HL-60/S4 treated with phorbol 12-myristate 13-acetate at 8.2 ng/mL for 4 days and 3 days (cell line): ENCODE measurements around the gene NBAS.
"Not testable (repeated sequence)": the region's sequence is repeated elsewhere in the genome, so short reads cannot be mapped to it uniquely, and the experiment has no call there.

Experiments
- in situ Hi-C: fragments of 300-500 bp; cut with MboI; formaldehyde crosslinking; loops from 2 replicates; pipeline ENCODE4 v1.15.0; 2022; ENCODE audit warnings: low sequenced_read_pairs

The NBAS gene

DNA sequence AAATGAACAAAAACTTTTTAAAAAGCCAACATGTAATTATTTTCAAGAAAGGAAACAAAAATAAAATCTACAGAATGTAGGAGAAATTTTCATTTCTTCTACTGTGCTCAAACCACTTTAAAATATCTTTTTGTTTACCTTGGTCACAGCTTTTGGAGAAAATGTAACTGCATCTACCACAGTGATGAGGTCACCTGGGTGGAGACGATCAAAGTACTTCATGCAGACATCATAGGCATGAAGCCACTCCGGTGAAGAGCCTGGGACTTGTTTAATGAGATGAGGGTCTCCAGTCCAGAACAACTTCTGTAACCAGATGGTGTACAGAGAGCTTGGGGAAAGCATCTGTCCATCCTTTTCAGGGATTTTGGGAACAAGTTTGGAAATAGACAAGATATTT, 285.8 kb downstream of the NBAS start:
- in situ Hi-C loops: no loop called here

DNA sequence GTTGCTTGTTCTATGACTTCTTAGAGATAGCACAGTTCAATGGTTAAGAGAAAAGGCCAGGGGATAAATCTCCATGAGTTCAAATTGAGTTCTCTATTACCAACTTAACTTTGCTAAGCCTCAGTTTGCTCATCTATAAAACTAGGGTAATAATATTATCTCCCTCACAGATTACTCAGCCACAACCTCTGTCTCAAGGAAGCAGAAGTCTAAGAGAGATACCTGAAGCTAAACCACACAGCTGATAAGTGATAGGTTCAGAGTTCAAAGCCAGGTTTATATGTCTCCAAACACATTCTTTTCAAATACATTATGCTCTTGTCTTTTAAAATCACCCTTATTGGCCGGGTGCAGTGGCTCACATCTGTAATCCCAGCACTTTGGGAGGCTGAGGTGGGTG, 287.7 kb downstream of the NBAS start:
- in situ Hi-C loops: no loop called here

- in situ Hi-C loops: no loop called here
Measured at GRCh38 chr2:15272942-15273341, 288.2 kb downstream of the NBAS start.

DNA sequence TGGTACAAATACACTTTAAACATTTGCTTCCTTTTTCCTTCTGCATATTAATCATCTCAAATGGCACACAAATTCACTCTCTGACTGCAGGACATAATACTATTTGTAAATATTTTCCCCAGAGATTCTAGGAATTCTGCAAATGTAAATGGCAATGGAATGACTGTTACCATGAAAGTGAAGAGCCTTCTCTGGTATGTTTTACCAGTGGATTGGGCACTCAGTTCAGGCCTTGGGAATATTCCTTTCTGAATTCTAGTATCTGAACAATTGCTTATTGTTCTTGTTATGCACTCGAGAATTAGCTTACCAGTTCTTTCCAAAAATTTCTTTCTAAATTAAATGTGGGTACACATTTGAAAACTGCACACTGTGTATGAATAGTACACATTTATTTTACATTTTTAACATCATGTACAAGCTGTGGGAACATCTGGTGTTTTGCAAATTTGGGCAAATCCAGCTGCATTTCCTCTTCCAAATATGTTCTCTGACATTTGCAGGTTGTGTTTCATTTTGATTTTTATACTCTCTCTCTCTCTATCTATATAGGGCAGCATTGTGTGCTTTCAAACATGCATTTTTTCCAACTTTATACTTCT, 289.1 kb downstream of the NBAS start:
- in situ Hi-C loops: no loop called here

- in situ Hi-C loops: no loop called here
Measured at GRCh38 chr2:15271276-15271675, 289.9 kb downstream of the NBAS start.

DNA sequence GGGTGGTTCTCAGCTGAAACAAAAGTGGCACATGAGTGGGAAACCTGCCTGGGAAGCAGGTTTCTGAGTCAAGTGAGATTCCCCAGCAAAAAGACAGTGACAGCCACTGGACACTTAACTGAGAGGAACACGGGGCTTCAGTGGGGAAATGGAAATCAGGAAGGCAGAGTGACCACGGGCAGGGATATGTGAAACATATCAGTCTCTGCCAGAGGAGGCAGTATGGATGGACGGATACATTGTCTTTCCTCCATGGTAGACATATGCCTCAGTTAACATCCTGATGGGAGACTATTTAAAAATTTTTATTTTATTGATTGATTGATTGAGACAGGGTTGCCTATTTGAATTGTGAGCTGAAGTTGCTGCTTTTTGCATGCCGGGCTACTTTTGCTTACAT, 292.1 kb downstream of the NBAS start:
- in situ Hi-C loops: no loop called here

GRCh38 chr2:15265889-15266288, 295.2 kb downstream of the NBAS start:
- in situ Hi-C loops: no loop called here

- in situ Hi-C loops: no loop called here
Measured at GRCh38 chr2:15263976-15264685, 297.0 kb downstream of the NBAS start.

- in situ Hi-C loops: no loop called here
Measured at GRCh38 chr2:15262792-15263191, 298.3 kb downstream of the NBAS start.

DNA sequence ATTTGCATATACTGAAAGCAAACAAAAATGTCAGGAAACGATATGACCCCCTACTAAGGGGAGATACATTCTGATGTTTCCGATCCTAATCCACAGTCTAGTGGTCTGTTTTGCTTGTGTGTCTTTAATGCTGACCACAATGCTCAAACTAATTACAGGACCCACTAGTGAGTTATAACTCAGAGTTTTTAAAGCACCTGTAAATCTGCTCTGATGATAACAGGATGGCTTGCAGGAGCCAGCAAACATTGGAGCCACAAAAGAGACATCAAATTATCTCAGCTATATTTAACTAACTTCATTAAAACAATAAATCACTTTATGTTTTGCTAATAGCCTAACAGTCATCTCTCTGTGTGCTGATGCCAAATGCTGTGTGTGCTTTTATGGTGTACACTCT, 300.3 kb downstream of the NBAS start:
- in situ Hi-C loops: no loop called here

- in situ Hi-C loops: no loop called here
Measured at GRCh38 chr2:15260196-15260595, 300.9 kb downstream of the NBAS start.

DNA sequence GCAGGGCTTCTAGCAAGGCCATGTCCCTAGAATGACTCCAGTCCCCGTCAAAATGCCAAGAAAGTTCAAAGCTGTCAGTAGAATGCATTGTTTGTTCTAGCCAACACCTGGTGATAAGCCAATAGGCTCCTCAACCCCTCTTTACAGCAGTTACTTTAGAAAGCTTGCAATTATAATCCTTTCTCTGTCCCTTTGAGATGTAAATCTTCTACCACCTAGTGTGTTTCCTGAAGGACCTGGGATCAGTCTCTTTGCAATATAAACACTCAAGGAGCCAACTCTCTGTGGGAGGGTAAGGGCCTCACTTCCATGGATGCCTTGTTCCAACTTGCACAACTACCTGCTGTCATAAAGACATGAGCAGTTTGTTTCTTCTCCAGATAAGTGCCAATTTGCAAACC, 301.8 kb downstream of the NBAS start:
- in situ Hi-C loops: no loop called here

GRCh38 chr2:15258385-15258784, 302.7 kb downstream of the NBAS start:
- in situ Hi-C loops: not testable (repeated sequence)

GRCh38 chr2:15253835-15254286, 307.3 kb downstream of the NBAS start:
- in situ Hi-C loops: no loop called here

GRCh38 chr2:15253247-15253646, 307.9 kb downstream of the NBAS start:
- in situ Hi-C loops: no loop called here

- in situ Hi-C loops: no loop called here
Measured at GRCh38 chr2:15251753-15252152, 309.4 kb downstream of the NBAS start.

DNA sequence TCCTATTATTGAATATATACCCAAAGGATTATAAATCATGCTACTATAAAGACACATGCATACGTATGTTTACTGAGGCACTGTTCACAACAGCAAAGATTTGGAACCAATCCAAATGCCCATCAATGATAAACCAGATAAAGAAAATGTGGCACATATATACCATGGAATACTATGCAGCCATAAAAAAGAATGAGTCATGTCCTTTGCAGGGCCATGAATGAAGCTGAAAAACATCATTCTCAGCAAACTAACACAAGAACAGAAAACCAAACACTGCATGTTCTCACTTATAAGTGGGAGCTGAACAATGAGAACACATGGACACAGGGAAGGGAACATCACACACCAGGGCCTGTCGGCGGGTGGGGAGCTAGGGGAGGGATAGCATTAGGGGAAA, 310.2 kb downstream of the NBAS start:
- in situ Hi-C loops: not testable (repeated sequence)

GRCh38 chr2:15246870-15247269, 314.3 kb downstream of the NBAS start:
- in situ Hi-C loops: no loop called here

GRCh38 chr2:15243762-15244161, 317.4 kb downstream of the NBAS start:
- in situ Hi-C loops: no loop called here

- in situ Hi-C loops: no loop called here
Measured at GRCh38 chr2:15242936-15243461, 318.1 kb downstream of the NBAS start.

DNA sequence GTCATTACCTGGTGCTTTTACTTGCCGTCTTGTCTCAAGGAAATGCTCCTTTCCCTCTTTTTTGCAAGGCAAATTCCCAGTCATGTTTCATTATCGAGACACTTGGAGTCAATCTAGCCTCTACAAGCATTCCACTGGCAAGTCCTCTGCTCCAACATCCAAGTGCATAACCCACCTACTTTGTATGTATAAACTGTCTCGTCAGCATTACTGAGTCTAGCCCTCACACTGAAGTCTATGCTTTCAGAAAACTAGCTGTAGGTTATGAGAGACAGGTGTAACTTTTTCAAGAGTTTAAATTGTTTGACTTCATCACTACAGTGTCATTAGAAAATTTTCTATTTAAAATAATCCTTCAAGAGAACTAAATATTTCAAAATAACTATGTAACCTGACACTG, 319.2 kb downstream of the NBAS start:
- in situ Hi-C loops: no loop called here

DNA sequence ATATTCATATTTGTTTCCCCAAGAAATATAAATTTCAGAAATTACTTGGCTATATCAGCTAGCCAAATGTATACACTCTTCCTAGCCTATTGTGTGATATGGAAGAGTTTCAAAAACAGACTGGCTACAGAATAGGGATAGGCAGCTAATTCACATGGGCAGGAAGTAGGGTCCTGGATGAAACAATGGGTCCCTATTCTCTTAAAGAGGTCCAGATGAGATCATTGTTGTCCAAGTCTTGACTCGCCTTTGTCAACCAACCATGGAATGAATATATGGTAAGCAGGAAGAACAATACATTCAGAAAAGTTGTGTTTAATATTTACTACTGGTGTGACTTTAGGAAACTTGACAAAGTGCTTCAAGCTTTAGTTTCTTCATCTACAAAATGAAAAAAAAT, 319.9 kb downstream of the NBAS start:
- in situ Hi-C loops: no loop called here

- in situ Hi-C loops: no loop called here
Measured at GRCh38 chr2:15238028-15238427, 323.1 kb downstream of the NBAS start.
